CD4-positive, alpha-beta memory T cell (primary cell): ENCODE measurements around the gene C15orf62. TPM values are rescaled to one million over a fixed set of nuclear protein-coding genes. Genes with fewer than 3 reads are reported as not detected.

Experiments used
- CTCF ChIA-PET: fragments of 350-600 bp; sonication (Branson Sonifier 250); formaldehyde crosslinking; loops from one replicate; lab custom pipeline; 2021; ENCODE audit warnings: inconsistent platforms; ENCODE audit not compliant: partially characterized antibody; lab: Charles Lee
- POLR2A ChIA-PET: fragments of 350-600 bp; sonication (Branson Sonifier 250); formaldehyde crosslinking; loops from one replicate; lab custom pipeline; 2021; ENCODE audit not compliant: partially characterized antibody; lab: Charles Lee
- DNase-seq, 5 donors: peaks; one replicate each; pipeline versions ENCODE4 v3.0.0 to v3.0.0-alpha.2; 2020 to 2022; ENCODE audit warnings: mixed read lengths in 1 of 5
- H3K27ac ChIP-seq: one replicate; pipeline ENCODE4 v1.7.0; 2013; ENCODE audit warnings: low read depth, low read length
- H3K27me3 ChIP-seq: 2 replicates; pipeline ENCODE4 v1.7.0; 2013; ENCODE audit warnings: mild to moderate bottlenecking, low read length, moderate library complexity; ENCODE audit not compliant: insufficient read depth
- H3K36me3 ChIP-seq: 2 replicates; pipeline ENCODE4 v1.7.0; 2013; ENCODE audit warnings: mild to moderate bottlenecking, low read length, moderate library complexity; ENCODE audit not compliant: insufficient read depth
- H3K4me1 ChIP-seq: 2 replicates; pipeline ENCODE4 v1.7.0; 2013; ENCODE audit warnings: mild to moderate bottlenecking, low read length, moderate library complexity; ENCODE audit not compliant: insufficient read depth
- H3K4me3 ChIP-seq, 2 donors: one replicate each; pipeline ENCODE4 v1.7.0; 2013; ENCODE audit warnings: low read length in 2 of 2, mild to moderate bottlenecking in 1 of 2
- H3K9me3 ChIP-seq, 2 donors: one replicate each; pipeline ENCODE4 v1.7.0; 2013; ENCODE audit warnings: low read length in 2 of 2, control low read depth in 1 of 2; ENCODE audit not compliant: control insufficient read depth in 1 of 2
- H3K27ac Mint-ChIP-seq, 7 donors: one replicate each; pipeline ENCODE4 v1.8.0; 2020 to 2021; ENCODE audit warnings: mixed read lengths in 7 of 7, mild to moderate bottlenecking in 6 of 7, inconsistent platforms in 3 of 7, moderate library complexity in 3 of 7
- H3K27me3 Mint-ChIP-seq, 2 donors: one replicate each; pipeline ENCODE4 v1.8.0; 2020 to 2021; ENCODE audit warnings: mixed read lengths in 2 of 2
- H3K36me3 Mint-ChIP-seq, 2 donors: one replicate each; pipeline ENCODE4 v1.8.0; 2020 to 2021; ENCODE audit warnings: mixed read lengths in 2 of 2, inconsistent platforms in 1 of 2, mild to moderate bottlenecking in 1 of 2
- H3K4me1 Mint-ChIP-seq, 4 donors: one replicate each; pipeline ENCODE4 v1.8.0; 2020 to 2021; ENCODE audit warnings: mixed read lengths in 4 of 4, mild to moderate bottlenecking in 1 of 4
- H3K4me3 Mint-ChIP-seq, 8 donors: one replicate each; pipeline ENCODE4 v1.8.0; 2020 to 2021; ENCODE audit warnings: mixed read lengths in 8 of 8, mild to moderate bottlenecking in 7 of 8, moderate library complexity in 6 of 8, inconsistent platforms in 3 of 8
- H3K9me3 Mint-ChIP-seq, 8 donors: one replicate each; pipeline ENCODE4 v1.8.0; 2020 to 2021; ENCODE audit warnings: mixed read lengths in 8 of 8, mild to moderate bottlenecking in 5 of 8, inconsistent platforms in 3 of 8, moderate library complexity in 1 of 8
- intact Hi-C: fragments of 100-400 bp; cut with micrococcal nuclease; formaldehyde crosslinking; loops from one replicate; pipeline ENCODE4 v1.15.1; 2023
- polyA plus RNA-seq, 2 donors: library from polyadenylated mRNA; unstranded; fragments of 300-500 nt; fragmentation: Illumina TruSeq; gene quantifications; one replicate each; pipeline ENCODE4 v1.2.3, GENCODE V29; 2021
- total RNA-seq, 2 experiments: library from RNA; stranded (reverse); gene quantifications; one replicate each; pipeline ENCODE4 v1.2.3, GENCODE V29; 2021

Gene C15orf62
- total and polyA plus RNA-seq, 4 experiments from 2014 or later: 0.24 to 3.5 (median 1.9) TPM

DNA sequence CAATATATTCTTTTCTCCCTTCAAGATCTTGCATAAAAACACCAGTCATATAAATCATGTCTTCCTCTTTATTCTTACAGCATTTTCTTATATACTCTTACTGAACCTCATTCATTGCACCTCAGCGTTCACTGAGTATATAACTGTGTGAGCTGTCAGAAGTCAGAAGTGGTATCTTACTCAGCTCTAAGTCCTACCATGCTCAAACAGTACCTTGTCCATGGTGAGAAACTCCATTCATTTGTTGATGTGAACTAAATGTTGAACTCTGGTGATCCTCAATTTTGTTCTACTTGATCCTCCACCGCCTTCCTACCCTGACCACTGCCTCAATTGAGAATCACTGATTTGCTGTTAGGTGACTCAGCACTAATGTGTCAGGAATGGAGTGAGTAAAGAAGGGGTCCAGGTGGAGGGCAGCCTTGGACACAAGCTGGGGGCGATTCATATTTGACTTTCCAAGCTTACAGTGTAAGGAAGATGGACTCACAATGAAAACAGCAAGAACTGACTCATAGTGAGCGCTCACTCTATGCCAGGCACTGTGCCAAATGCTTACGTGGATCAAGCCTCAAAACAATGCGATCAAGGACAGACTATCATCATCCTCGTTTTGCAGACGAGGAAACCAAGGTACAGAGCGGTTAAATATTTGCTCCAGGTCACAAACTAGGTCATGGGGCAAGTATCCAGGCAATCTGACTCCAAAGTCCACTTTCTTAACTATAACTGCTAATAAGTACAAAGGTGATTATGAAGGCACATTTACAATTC is 23.6 kb downstream of the C15orf62 start:
- Mint-ChIP-seq H3K4me1 (peaks cover 14 to 25% (median 22%) of the 10 kb centered on the region in 4 donors), H3K36me3 (peaks cover 12 to 18% of the 10 kb centered on the region in 2 donors), H3K27me3 (no peaks in the 10 kb centered on the region), H3K9me3 (no peaks in the 10 kb centered on the region), H3K27ac (peak overlapping the region in 1 of 7 donors; percentile 36), H3K4me3 (no peak overlapping the region)
- no peak overlapping the region for H3K4me3 ChIP-seq
- ChIA-PET POLR2A (no interaction called here), CTCF (interaction anchor here (1.6 to 3.0 kb wide), 2 partner anchors 9 to 11 kb away, joined by 6 to 9 read pairs; no protein-coding TSS in a partner anchor)
- no peaks in the 10 kb centered on the region for H3K27me3 ChIP-seq
- peaks cover 6% of the 10 kb centered on the region for H3K36me3 ChIP-seq
- H3K4me1 ChIP-seq: peaks cover 5% of the 10 kb centered on the region
- intact Hi-C loops: no loop called here
- H3K27ac ChIP-seq: no peak overlapping the region
- no peaks in the 10 kb centered on the region for H3K9me3 ChIP-seq
- DNase-seq: no peak

DNA sequence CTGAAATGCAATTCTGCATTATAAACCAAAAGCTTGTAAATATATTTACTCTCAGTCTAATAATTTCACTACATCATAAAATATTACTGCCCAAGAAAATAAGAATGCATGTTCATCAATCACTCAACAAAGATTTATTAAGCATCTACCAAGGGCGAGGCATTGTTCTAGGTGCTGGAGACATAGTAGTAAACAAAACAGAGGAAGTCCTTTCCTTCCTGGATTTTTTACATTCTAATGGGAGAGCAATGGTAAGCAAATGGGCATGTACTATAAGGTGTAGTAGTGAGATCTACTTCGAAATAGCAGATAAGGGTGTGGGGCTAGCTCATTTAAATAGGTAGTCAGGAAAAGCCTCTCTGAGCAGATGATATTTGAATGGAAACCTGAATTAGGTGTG is 26.3 kb downstream of the C15orf62 start:
- Histone ChIP-seq H3K4me1 (no peaks in the 10 kb centered on the region), H3K9me3 (no peaks in the 10 kb centered on the region), H3K27me3 (no peaks in the 10 kb centered on the region), H3K36me3 (peaks cover 8% of the 10 kb centered on the region), H3K27ac (no peak overlapping the region), H3K4me3 (no peak overlapping the region)
- H3K27ac Mint-ChIP-seq: peak overlapping the region in 1 of 7 donors; percentile 63
- ChIA-PET POLR2A (no interaction called here), CTCF (interaction anchor here (0.6 to 2.0 kb wide), 4 partner anchors 10 to 223 kb away, joined by 3 to 5 read pairs (median 4); no protein-coding TSS in a partner anchor)
- no peak overlapping the region for H3K4me3 Mint-ChIP-seq
- no peaks in the 10 kb centered on the region for H3K9me3 Mint-ChIP-seq
- peaks cover 26 to 27% of the 10 kb centered on the region in 2 donors for H3K36me3 Mint-ChIP-seq
- intact Hi-C loops: no loop called here
- peaks cover 14 to 33% (median 23%) of the 10 kb centered on the region in 4 donors for H3K4me1 Mint-ChIP-seq
- no peak for DNase-seq
- H3K27me3 Mint-ChIP-seq: no peaks in the 10 kb centered on the region

DNA sequence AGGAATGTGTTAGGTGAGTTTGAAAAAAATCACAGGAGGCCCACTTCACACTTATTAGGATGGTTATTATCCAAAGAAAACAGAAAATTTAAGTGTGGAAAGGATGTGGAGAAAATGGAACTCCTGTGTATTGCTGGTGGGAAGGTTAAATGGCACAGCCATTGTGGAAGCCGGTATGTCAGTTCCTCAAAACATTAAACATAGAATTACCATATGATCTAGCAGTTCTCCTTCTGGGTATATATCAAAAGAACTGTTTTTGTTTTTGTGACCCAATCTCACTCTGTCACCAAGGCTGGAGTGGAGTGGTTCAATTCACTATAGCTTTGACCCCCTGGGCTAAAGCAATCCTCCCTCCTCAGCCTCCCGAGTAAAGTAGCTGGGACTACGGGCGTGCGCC is 26.7 kb downstream of the C15orf62 start:
- no peaks in the 10 kb centered on the region for H3K9me3 Mint-ChIP-seq
- H3K4me3 Mint-ChIP-seq: no peak overlapping the region
- ChIA-PET CTCF (interaction anchor here (0.6 to 1.4 kb wide), 3 partner anchors 10 to 224 kb away, joined by 3 to 5 read pairs (median 3); no protein-coding TSS in a partner anchor), POLR2A (interaction anchor here (0.6 to 0.9 kb wide), 2 partner anchors 9 to 269 kb away, joined by 3 to 4 read pairs; no protein-coding TSS in a partner anchor)
- H3K36me3 ChIP-seq: peaks cover 9% of the 10 kb centered on the region
- intact Hi-C loops: no loop called here
- H3K4me3 ChIP-seq: no peak overlapping the region
- H3K27ac ChIP-seq: no peak overlapping the region
- H3K9me3 ChIP-seq: no peaks in the 10 kb centered on the region
- peaks cover 28 to 29% of the 10 kb centered on the region in 2 donors for H3K36me3 Mint-ChIP-seq
- H3K4me1 ChIP-seq: no peaks in the 10 kb centered on the region
- H3K4me1 Mint-ChIP-seq: peaks cover 15 to 33% (median 25%) of the 10 kb centered on the region in 4 donors
- no peak overlapping the region for H3K27ac Mint-ChIP-seq
- H3K27me3 Mint-ChIP-seq: no peaks in the 10 kb centered on the region
- H3K27me3 ChIP-seq: no peaks in the 10 kb centered on the region
- no peak for DNase-seq

DNA sequence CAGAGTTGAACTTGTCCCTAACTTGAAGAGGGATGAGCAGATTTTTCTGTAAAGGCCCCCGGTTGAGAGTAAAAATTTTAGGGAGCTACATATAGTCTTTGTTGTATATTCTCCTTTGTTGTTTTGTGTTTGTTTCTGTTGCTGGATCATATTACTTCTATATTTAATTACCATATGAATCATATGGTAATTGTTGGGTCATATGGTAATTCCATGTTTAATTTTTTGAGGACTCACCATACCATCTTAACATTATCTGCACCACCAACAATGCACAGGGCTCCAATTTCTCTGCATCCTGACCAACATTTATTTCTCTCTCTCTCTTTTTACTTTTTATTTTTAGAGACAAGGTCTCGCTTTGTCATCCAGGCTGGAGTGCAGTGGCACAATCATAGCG is 29.7 kb downstream of the C15orf62 start:
- Mint-ChIP-seq H3K27me3 (no peaks in the 10 kb centered on the region), H3K4me1 (peaks cover 20 to 38% (median 23%) of the 10 kb centered on the region in 4 donors), H3K9me3 (no peaks in the 10 kb centered on the region), H3K36me3 (peaks cover 28 to 31% of the 10 kb centered on the region in 2 donors), H3K4me3 (no peak overlapping the region), H3K27ac (peak overlapping the region in 1 of 7 donors; percentile 13)
- H3K36me3 ChIP-seq: peaks cover 3% of the 10 kb centered on the region
- H3K27me3 ChIP-seq: no peaks in the 10 kb centered on the region
- no peaks in the 10 kb centered on the region for H3K9me3 ChIP-seq
- ChIA-PET CTCF (no interaction called here), POLR2A (no interaction called here)
- H3K27ac ChIP-seq: no peak overlapping the region
- intact Hi-C loops: no loop called here
- no peak for DNase-seq
- no peaks in the 10 kb centered on the region for H3K4me1 ChIP-seq
- no peak overlapping the region for H3K4me3 ChIP-seq

DNA sequence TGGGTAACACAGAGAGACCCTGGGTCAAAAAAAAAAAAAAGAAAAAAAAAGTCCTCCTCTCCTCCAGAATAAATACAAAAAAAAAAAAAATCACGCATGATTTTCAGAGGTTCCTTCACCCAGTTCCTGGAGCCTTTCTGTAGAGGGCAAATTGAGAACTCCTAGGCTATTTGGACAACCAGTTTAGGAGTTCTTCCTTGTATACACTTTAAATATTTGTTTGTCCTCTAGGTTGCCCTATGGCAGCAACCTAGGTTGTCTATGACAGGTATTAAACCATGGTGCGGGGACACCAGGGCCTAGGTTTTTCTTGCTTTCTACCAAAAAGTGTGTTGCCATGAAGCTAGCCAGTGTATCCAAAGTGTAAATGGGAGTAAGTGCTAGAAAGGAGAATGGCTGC is 33.3 kb downstream of the C15orf62 start:
- Mint-ChIP-seq H3K4me1 (peaks cover 23 to 47% (median 27%) of the 10 kb centered on the region in 4 donors), H3K36me3 (peaks cover 29 to 32% of the 10 kb centered on the region in 2 donors), H3K27me3 (no peaks in the 10 kb centered on the region), H3K9me3 (no peaks in the 10 kb centered on the region), H3K4me3 (no peak overlapping the region), H3K27ac (no peak overlapping the region)
- Histone ChIP-seq H3K27me3 (no peaks in the 10 kb centered on the region), H3K9me3 (no peaks in the 10 kb centered on the region), H3K4me3 (no peak overlapping the region), H3K27ac (no peak overlapping the region), H3K36me3 (peaks cover 3% of the 10 kb centered on the region), H3K4me1 (peaks cover 15% of the 10 kb centered on the region)
- intact Hi-C loops: no loop called here
- POLR2A ChIA-PET: no interaction called here
- CTCF ChIA-PET: interaction anchor here (0.8 to 1.9 kb wide), 2 partner anchors 10 to 20 kb away, joined by 4 to 6 read pairs; no protein-coding TSS in a partner anchor
- no peak for DNase-seq

DNA sequence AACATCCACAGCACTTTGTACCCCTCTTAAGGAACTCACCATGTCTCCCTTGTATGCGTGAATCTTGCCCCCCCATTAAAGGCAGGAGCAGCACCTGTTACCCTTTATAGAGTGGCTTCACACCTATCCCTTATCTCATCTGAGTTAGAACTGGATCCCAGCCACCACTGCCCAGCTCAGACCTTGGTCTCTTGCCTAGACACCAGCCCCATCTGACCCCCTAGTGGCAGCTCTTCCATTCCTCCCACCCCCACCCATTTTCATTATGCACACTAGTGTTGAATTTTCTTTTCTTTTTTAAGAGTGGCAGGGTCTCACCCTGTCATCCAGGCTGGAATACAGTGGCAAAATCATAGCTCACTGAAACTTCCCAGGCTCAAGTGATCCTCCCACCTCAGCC is 33.9 kb downstream of the C15orf62 start:
- H3K36me3 Mint-ChIP-seq: peaks cover 23 to 26% of the 10 kb centered on the region in 2 donors
- Histone ChIP-seq H3K36me3 (peaks cover 3% of the 10 kb centered on the region), H3K27me3 (no peaks in the 10 kb centered on the region), H3K4me1 (peaks cover 20% of the 10 kb centered on the region), H3K27ac (no peak overlapping the region), H3K4me3 (no peak overlapping the region), H3K9me3 (no peaks in the 10 kb centered on the region)
- H3K4me3 Mint-ChIP-seq: no peak overlapping the region
- H3K4me1 Mint-ChIP-seq: peaks cover 21 to 47% (median 26%) of the 10 kb centered on the region in 4 donors
- no peaks in the 10 kb centered on the region for H3K9me3 Mint-ChIP-seq
- ChIA-PET CTCF (interaction anchor here (1.9 kb wide), 1 partner anchor 11 kb away, joined by 6 read pairs; no protein-coding TSS in a partner anchor), POLR2A (interaction anchor here (0.6 kb wide), 1 partner anchor 529 kb away, joined by 3 read pairs; the partner anchor contains the start of genes NUSAP1 and OIP5)
- peak overlapping the region in 1 of 7 donors; percentile 63 for H3K27ac Mint-ChIP-seq
- intact Hi-C loops: no loop called here
- no peaks in the 10 kb centered on the region for H3K27me3 Mint-ChIP-seq
- no peak for DNase-seq

DNA sequence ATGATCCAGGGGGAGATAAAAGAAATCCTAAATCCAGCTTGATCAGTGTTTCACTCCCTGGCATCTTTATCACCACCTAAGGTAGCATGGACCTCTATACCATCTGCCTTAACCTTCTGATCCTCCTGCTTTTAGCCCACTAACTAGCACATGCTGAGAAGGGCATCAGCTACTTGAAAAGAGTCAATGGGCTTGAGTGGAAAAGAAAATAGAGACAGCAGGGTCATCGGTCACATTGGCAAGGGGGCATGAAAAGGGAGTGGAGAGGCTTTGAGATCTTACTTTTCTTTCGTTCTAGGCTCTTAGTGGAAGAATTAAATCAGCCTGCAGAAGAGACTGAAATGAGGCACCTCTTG is 36.9 kb downstream of the C15orf62 start:
- ChIA-PET POLR2A (interaction anchor here (1.2 to 3.4 kb wide), 6 partner anchors 10 to 237 kb away, joined by 3 to 30 read pairs (median 6); partner anchors contain the start of genes RAD51, RPUSD2, SPINT1 and VPS18), CTCF (interaction anchor here (0.7 to 2.2 kb wide), 6 partner anchors 10 to 217 kb away, joined by 3 to 7 read pairs (median 3); no protein-coding TSS in a partner anchor)
- peaks cover 18 to 36% (median 22%) of the 10 kb centered on the region in 4 donors for H3K4me1 Mint-ChIP-seq
- H3K9me3 ChIP-seq: no peaks in the 10 kb centered on the region
- H3K4me1 ChIP-seq: peaks cover 20% of the 10 kb centered on the region
- no peaks in the 10 kb centered on the region for H3K27me3 ChIP-seq
- H3K36me3 Mint-ChIP-seq: peaks cover 18 to 19% of the 10 kb centered on the region in 2 donors
- intact Hi-C loops: loop anchor here (1.0 to 5.0 kb wide), 9 partner anchors 20 to 526 kb away; partner anchors contain the start of genes CCDC32, GCHFR, INAFM2 and KNL1
- H3K4me3 ChIP-seq: peak overlapping the region; percentile 95 to 100
- no peaks in the 10 kb centered on the region for H3K9me3 Mint-ChIP-seq
- H3K36me3 ChIP-seq: peaks cover 6% of the 10 kb centered on the region
- peak overlapping the region; percentile 96 to 100 (median 98) for H3K4me3 Mint-ChIP-seq
- H3K27ac Mint-ChIP-seq: peak overlapping the region; percentile 92 to 100 (median 98)
- no peaks in the 10 kb centered on the region for H3K27me3 Mint-ChIP-seq
- peak overlapping the region; percentile 97 for H3K27ac ChIP-seq
- DNase-seq: no peak
